Testis (tissue), 2 donors: Measurements from ENCODE around the gene STX12.

ENCODE experiments used
- CTCF ChIP-seq, 3 experiments: fragments of 450-650 bp in 2 of 3; fragments of 200-600 bp in 1 of 3; sonication (generic) in 1 of 3; IDR thresholded peaks; one replicate each; pipeline ENCODE4 v1.5.1; 2016 to 2019; ENCODE audit warnings: antibody characterized with exemption in 3 of 3, mild to moderate bottlenecking in 2 of 3, moderate library complexity in 1 of 3
- POLR2A ChIP-seq: fragments of 450-650 bp; IDR thresholded peaks from one replicate; pipeline ENCODE4 v1.6.1; 2017; ENCODE audit warnings: antibody characterized with exemption, mild to moderate bottlenecking, moderate library complexity

- TF ChIP-seq CTCF (IDR thresholded peaks at IDR 0.05) = no peak
- no peak for TF ChIP-seq POLR2A
Measured at GRCh38 chr1:27835046-27835445, 62.0 kb downstream of the STX12 start.
